NCI-H1105 (cell line): Measurements from ENCODE around the gene FALEC.

Source experiments
- DNase-seq: peaks from one replicate; lab custom pipeline; 2025; lab: John Stamatoyannopoulos, UW

FALEC gene

GRCh38 chr1:150511985-150512660 is 3.4 kb upstream of the FALEC start:
- no peak for DNase-seq

DNA sequence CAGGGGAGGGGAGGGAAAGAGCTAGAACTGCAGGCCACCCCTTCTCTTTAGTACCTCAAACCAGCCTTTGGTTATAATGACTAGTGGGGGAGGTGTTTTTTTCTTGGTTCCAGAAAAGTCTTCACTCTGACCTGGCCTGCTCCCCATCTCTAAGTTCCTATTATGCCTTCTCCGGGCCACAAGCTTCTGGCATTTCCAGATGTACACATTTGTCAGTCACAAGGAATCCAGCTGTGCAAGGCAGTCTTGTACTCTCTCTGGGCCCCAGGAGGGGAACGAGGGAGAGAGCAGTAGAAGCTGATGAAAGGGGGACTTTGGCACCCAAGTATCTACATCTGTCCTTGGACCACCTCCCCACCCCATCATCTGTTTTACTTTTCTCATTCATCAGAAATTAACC is 2.7 kb upstream of the FALEC start:
- no peak for DNase-seq

- DNase-seq: no peak
Measured at GRCh38 chr1:150513351-150513791, 2.2 kb upstream of the FALEC start.

DNA sequence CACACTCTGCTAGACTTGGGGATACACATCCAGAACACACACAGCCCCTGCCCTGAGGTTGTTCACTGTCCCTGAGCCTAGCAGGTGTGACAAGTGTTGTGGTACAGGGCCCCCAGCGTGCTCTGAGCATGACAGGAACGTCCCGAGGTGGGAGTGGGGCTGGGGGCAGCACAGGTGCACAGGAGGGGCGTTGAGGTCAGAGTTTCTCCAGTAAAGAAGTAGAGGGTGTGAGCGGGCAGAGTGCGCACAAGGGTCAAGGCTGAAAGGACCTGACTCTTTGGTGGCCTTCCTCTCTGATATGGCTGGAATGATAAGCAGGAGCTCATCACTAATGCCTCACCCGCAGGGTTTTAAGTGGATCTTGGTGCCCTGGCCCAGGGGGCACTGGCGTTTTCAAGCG is 1.3 kb upstream of the FALEC start:
- DNase-seq: no peak

GRCh38 chr1:150514913-150515327 is 632 bp upstream of the FALEC start:
- DNase-seq: no peak

GRCh38 chr1:150516050-150516591 is 569 bp downstream of the FALEC start:
- no peak for DNase-seq

DNA sequence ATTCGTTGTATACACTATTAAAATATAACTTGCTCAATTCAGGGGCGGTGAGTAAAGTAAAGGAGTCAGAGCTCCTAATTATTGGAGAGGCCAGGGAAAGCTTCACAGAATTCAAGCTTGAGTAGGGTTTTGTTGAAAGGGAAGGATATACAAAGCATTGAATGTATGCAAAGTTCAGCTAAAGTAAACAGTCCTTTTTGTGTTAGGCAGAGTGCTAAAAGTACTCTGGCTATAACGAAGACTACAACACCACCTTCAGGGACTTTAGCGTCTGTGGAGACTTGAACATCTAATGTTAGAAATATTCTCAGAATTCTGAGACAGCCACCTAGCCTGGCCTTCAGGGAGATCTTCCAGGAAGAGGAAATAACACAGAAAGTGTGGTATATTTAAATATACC is 1.1 kb downstream of the FALEC start:
- DNase-seq: no peak

DNA sequence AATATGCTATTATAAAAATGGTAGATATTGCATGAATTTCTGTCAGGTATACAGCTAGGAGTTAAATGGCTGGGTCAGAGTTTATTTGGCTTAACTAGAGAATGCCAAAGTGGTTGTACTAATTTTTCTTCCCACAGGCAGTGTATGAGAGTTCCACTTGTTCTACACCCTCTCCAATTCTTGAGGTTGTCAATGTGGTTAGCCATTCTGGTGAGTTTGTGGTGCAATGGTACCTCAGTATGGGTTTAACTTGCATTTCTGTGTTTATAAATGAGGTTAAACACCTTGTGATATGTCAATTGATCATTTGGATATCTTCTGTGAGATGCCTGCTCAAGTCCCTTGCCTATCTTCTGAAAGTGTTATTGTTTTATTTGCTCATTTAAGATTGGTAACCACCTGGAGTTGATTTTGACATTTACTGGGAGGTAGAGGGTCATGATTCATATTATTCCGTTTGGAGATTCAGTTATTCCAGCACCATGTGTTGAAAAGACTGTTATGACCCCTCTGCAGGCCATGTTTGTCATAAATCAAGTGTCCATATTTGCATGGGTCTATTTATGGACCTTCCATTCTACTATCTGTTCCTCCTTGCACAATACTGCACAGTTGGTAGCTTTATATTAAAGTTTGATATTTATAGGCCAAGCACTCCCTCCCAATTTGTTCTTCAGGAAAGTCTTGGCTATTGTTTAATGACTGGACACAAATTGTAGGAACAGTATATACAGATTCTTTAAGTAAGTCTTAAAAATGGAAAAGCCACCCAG is 5.8 kb downstream of the FALEC start:
- DNase-seq: no peak

DNA sequence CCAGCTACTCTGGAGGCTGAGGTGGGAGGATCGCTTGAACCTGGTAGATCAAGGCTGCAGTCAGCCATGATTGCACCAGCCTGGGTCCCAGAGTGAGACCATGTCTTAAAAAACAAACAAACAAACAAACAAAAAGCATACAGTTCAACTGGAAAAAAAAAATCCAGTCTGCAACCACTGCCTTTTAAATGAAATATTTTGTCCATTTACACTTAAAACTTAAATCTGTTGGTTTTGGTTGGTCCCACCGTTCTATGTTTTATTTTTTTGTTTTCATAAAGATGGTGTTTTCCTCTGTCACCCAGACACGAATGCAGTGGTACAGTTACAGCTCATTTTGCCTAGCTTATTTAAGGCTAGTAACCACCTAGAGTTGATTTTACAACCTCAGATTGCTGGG is 9.8 kb downstream of the FALEC start:
- DNase-seq: no peak

DNA sequence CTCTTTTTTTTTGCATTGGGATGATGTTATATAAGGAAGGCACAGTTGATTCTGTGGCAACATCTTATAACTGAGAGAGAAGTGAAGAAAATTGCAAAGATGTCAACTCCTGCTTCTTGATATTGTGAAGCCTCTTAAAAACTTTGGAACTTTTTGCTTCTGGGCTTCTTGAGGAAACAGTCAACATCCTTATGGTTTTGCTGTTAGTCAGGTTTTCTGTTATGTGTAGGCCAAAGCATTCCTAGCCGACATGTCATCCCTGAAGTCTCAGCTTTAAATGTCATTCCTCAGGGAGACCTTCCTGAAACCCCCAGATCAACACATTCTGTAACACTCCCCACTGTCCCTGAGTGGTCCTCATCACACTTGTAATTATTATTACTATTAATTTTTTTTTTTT is 12.6 kb downstream of the FALEC start:
- no peak for DNase-seq

DNA sequence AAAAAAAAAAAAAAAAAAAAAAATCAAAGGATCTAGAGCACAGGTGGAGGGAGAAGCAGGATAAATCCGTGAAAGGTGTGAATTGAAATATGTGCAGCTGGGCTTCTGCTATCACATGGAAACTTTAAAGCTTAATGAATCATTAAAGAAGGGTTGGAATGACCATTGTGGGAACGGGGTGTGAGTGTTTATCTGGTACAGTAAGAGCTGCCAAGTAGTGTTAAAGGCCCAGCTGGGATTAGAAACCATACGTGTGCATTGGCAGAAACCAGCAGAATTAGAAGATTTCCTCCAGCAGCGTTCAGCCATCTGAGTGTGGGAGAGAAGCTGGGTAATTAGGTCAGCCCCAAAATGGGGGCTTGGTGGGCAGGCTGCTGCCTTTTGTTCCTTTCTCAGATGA is 13.5 kb downstream of the FALEC start:
- no peak for DNase-seq

DNA sequence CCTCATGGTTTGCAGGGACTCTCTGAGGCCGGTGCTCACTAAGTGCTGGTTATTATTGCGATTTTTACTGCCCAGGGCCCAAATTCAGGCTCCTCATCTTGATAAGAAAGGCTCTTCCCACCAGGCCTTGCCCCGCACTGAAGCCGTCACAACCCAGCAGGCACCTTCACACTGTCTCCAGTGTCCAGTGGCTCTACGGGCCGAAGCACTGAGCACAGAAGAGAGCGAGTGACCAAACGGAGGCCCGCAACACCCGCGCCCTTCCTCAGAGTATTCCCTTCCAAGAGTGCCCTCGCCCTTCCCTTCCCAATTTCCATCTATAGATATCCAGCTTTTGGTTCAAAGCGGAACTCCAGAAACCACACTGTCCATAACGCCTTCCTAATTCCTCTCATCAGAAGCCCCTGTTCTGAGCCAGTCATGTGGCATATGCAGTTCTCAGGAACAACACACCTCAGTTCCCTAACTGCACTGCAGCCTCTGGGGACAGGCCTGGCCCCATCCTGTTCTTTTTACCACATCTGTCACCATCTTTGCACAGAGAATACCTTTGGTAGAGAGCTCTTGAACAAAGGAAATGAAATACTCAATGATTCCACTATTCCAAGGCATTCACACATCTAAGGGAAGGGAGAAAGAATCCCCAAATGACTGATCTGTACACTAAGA is 15.1 kb downstream of the FALEC start:
- DNase-seq: no peak

GRCh38 chr1:150532860-150533259 is 17.3 kb downstream of the FALEC start:
- DNase-seq: no peak

GRCh38 chr1:150534002-150534401 is 18.4 kb downstream of the FALEC start:
- no peak for DNase-seq

GRCh38 chr1:150535511-150536287 is 20.1 kb downstream of the FALEC start:
- DNase-seq: no peak

DNA sequence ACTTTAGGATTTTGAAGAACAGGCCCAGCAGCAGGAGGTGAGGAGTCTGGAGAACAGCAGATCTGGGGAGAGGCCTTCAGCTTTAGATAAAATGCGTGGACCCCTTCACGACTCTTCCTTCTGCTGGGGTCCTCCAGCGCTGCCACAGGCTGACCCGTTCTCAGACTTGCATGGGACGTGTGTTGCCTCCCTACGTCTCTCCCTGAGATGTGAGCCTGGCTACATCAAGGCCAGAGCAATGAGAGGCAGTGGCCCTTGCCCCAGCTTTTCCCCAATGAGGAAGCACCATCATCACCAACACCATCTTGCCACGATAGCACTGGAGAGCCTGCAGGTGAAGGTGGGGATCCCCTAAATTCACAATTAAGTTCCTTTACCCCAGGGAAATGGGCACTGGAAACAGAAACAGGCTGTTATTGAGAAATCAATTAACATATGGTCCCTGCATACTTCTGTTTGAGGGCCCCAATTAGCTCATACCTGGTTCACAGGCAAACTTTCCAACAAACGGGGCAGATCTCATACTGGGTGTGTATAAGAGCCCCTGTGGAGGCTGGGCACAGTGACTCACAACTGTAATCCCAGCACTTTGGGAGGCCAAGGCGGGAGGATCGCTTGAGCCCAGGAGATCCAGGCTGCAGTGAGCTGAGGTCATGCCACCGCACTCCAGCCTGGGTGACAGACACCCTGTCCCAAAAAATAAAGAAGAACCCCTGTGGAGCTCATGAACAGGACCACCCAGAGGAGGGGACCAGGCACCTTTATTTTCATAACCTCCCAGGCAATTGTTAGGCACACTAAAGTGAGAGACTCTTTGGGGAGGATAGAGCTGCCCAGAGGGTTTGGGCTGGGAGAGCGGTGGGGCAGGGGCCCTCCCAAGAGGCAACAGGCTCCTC is 21.5 kb downstream of the FALEC start:
- no peak for DNase-seq

GRCh38 chr1:150537732-150538684 is 22.5 kb downstream of the FALEC start:
- no peak for DNase-seq

DNA sequence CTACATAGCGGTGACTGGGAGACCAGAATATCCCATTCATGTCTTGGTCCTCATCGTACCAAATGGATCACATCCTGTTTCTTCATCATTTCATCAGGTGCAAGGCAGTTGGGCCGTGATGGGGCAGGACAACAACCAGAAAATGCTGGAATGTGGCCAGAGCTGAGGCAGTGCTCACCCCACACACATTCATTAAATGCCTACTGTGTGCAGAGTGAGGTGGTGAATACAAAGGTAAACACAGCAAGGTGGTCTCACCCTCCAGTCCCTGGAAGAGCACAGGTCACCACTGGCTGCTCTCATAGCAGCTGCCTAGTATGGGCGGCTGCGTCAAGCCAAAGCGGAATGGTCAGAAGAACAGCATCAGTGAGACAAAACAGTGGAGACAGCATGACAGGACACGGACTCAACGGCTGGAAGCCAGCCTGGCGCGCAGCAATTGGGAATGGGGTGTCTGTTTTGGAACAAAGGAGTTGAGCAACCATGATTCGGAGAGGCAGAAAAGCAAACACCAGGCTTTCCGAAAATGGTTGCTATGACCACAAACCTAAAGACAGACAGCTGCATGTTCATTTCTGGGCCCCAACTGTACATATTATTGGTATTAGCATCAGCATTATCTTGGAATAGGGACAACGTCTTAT is 28.1 kb downstream of the FALEC start:
- peak; percentile 71 for DNase-seq

- DNase-seq: no peak
Measured at GRCh38 chr1:150544204-150544603, 28.7 kb downstream of the FALEC start.
